Endothelial cell of umbilical vein (primary cell): ENCODE results near the gene CAMKV. TPM values are rescaled to one million over a fixed set of nuclear protein-coding genes. Genes with fewer than 3 reads are reported as not detected.

ENCODE experiments used
- BruUV-seq: library from RNA; stranded (reverse); fragments of 400-500 nt; replicated peaks from 2 replicates; lab custom pipeline; 2021; lab: Mats Ljungman, UMichigan
- CTCF ChIA-PET: fragments of 300-600, 350-600 bp; sonication (Branson Sonifier 250); formaldehyde crosslinking; loops from one replicate; lab custom pipeline; 2021; ENCODE audit warnings: antibody characterized with exemption, inconsistent platforms; lab: Charles Lee
- POLR2A ChIA-PET: fragments of 300-600, 350-600 bp; sonication (Branson Sonifier 250); formaldehyde crosslinking; loops from one replicate; lab custom pipeline; 2021; ENCODE audit warnings: antibody characterized with exemption, inconsistent platforms; lab: Charles Lee
- DNase-seq: peaks from one replicate; pipeline ENCODE4 v3.0.0-alpha.2; 2011; ENCODE audit warnings: low read depth, low spot score
- FAIRE-seq: peaks from 2 replicates; lab custom pipeline; 2011; peaks lifted over from hg19 to GRCh38; lab: Jason Lieb, UNC
- H2AFZ ChIP-seq: 2 replicates; pipeline ENCODE4 v1.6.0; 2012; ENCODE audit warnings: low read depth, low read length, control low read depth, inconsistent platforms
- H3K27ac ChIP-seq: 2 replicates; pipeline ENCODE4 v1.5.1; 2011; ENCODE audit warnings: low read depth, mild to moderate bottlenecking, control low read depth, low read length, moderate library complexity; ENCODE audit not compliant: insufficient read depth
- H3K27me3 ChIP-seq, 2 experiments: 2 replicates each; pipeline versions ENCODE4 v1.6.0 to v1.6.1; 2011; ENCODE audit warnings: low read length in 2 of 2, mixed read lengths in 1 of 2; ENCODE audit not compliant: control insufficient read depth in 2 of 2, insufficient read depth in 2 of 2
- H3K36me3 ChIP-seq, 2 experiments: 2 replicates in 1 of 2; 3 replicates in 1 of 2; pipeline ENCODE4 v1.5.1; 2011; ENCODE audit warnings: low read length in 2 of 2, mild to moderate bottlenecking in 1 of 2, moderate library complexity in 1 of 2; ENCODE audit not compliant: control insufficient read depth in 2 of 2, insufficient read depth in 2 of 2; ENCODE audit errors: extremely low read depth in 1 of 2
- H3K4me1 ChIP-seq: 3 replicates; pipeline ENCODE4 v1.5.1; 2011; ENCODE audit warnings: mild to moderate bottlenecking, low read length; ENCODE audit not compliant: control insufficient read depth, insufficient read depth; ENCODE audit errors: extremely low read depth
- H3K4me2 ChIP-seq: 2 replicates; pipeline ENCODE4 v1.6.1; 2011; ENCODE audit warnings: low read length, control low read depth, mixed read lengths; ENCODE audit not compliant: insufficient read depth
- H3K4me3 ChIP-seq, 3 experiments: fragments of 200-600 bp in 1 of 3; sonication (generic), shearing (Covaris generic) in 1 of 3; replicated peaks in 1 of 3; 2 replicates each; pipeline ENCODE4 v1.5.1; 2011 to 2016; ENCODE audit warnings: control low read depth in 3 of 3, low read length in 3 of 3, mild to moderate bottlenecking in 2 of 3, inconsistent platforms in 1 of 3, low read depth in 1 of 3, moderate library complexity in 1 of 3; ENCODE audit not compliant: insufficient read depth in 1 of 3
- H3K79me2 ChIP-seq: 2 replicates; pipeline ENCODE4 v1.6.0; 2012; ENCODE audit warnings: low read length, inconsistent platforms; ENCODE audit not compliant: control insufficient read depth, insufficient read depth
- H3K9ac ChIP-seq: replicated peaks from 2 replicates; pipeline ENCODE3; 2011; ENCODE audit warnings: low read length, control low read depth; ENCODE audit not compliant: insufficient read depth; ENCODE audit errors: extremely low read depth
- H3K9me1 ChIP-seq: replicated peaks from 3 replicates; pipeline ENCODE4 v1.6.0; 2011; ENCODE audit warnings: mild to moderate bottlenecking, low read length; ENCODE audit not compliant: control insufficient read depth, insufficient read depth; ENCODE audit errors: extremely low read depth
- H3K9me3 ChIP-seq: replicated peaks from 2 replicates; pipeline ENCODE4 v1.5.1; 2012; ENCODE audit warnings: low read length, inconsistent platforms; ENCODE audit not compliant: control insufficient read depth, insufficient read depth
- H4K20me1 ChIP-seq: replicated peaks from 2 replicates; pipeline ENCODE3; 2011; ENCODE audit warnings: mild to moderate bottlenecking, low read length; ENCODE audit not compliant: control insufficient read depth, insufficient read depth; ENCODE audit errors: extremely low read depth
- EZH2 ChIP-seq: IDR thresholded peaks from 2 replicates; pipeline ENCODE4 v1.6.1; 2012; ENCODE audit warnings: borderline replicate concordance, low read depth, mild to moderate bottlenecking, moderate library complexity, low read length, inconsistent platforms; ENCODE audit not compliant: severe bottlenecking
- FOS ChIP-seq: IDR thresholded peaks from 2 replicates; pipeline ENCODE4 v1.6.1; 2011; ENCODE audit warnings: mild to moderate bottlenecking, low read length, moderate library complexity, borderline replicate concordance; ENCODE audit not compliant: insufficient read depth
- GATA2 ChIP-seq: IDR thresholded peaks from 2 replicates; pipeline ENCODE4 v1.7.0; 2011; ENCODE audit warnings: low read depth, mild to moderate bottlenecking, moderate library complexity, mixed read lengths, low read length; ENCODE audit not compliant: insufficient read length, insufficient read depth
- JUN ChIP-seq: IDR thresholded peaks from 2 replicates; pipeline ENCODE4 v1.6.1; 2011; ENCODE audit warnings: borderline replicate concordance, low read depth; ENCODE audit not compliant: insufficient read length, insufficient read depth
- MYC ChIP-seq: IDR thresholded peaks from one replicate; pipeline ENCODE4 v1.6.1; 2011; ENCODE audit warnings: mild to moderate bottlenecking, low read depth, low read length
- POLR2A ChIP-seq: IDR thresholded peaks from 2 replicates; pipeline ENCODE4 v1.6.1; 2012; ENCODE audit warnings: low read depth, mild to moderate bottlenecking, control low read depth, low read length
- POLR2AphosphoS5 ChIP-seq: IDR thresholded peaks from 2 replicates; pipeline ENCODE4 v1.6.1; 2012; ENCODE audit warnings: low read depth, mild to moderate bottlenecking, control low read depth, low read length, moderate library complexity; ENCODE audit not compliant: insufficient read depth
- dilution Hi-C: fragments of 300-500 bp; cut with MboI; formaldehyde crosslinking; loops from one replicate; pipeline ENCODE4 v1.15.0; 2019; ENCODE audit warnings: low sequenced_read_pairs; ENCODE audit not compliant: extremely low pct_ligation_motif_present
- intact Hi-C: fragments of 100-400 bp; cut with micrococcal nuclease; formaldehyde crosslinking; loops from one replicate; pipeline ENCODE4 v1.10.0; 2022
- polyA plus RNA-seq, 4 experiments: library from polyadenylated mRNA; depleted of rRNA in 3 of 4; stranded (reverse) in 3 of 4; unstranded in 1 of 4; fragments of >200 nt; gene quantifications; 2 replicates each; pipeline versions ENCODE4 v1.2.1 to v1.2.3, GENCODE V29; 2011 to 2012; ENCODE audit warnings: missing spikeins in 1 of 4
- total RNA-seq: library from RNA; stranded (reverse); gene quantifications from 2 replicates; pipeline ENCODE4 v1.2.3, GENCODE V29; 2021
- TF ChIP-seq, protein P1 (sequence below), 2 donors: IDR thresholded peaks; 1 replicate in 1 of 2; 2 replicates in 1 of 2; pipeline ENCODE4 v1.5.1; 2011; ENCODE audit warnings: low read length in 2 of 2, mild to moderate bottlenecking in 2 of 2, moderate library complexity in 2 of 2, control low read depth in 1 of 2, inconsistent platforms in 1 of 2, low read depth in 1 of 2; ENCODE audit not compliant: insufficient read depth in 1 of 2; ENCODE audit errors: extremely low read depth in 1 of 2
- TF ChIP-seq, protein P2 (sequence below): IDR thresholded peaks from 2 replicates; pipeline ENCODE4 v1.6.1; 2011; ENCODE audit not compliant: insufficient read depth, insufficient read length

CAMKV gene
- total and polyA plus RNA-seq, 2 donors (not counting 3 experiments of a cell fraction or from before 2014, with no cell fraction given) = not detected

DNA sequence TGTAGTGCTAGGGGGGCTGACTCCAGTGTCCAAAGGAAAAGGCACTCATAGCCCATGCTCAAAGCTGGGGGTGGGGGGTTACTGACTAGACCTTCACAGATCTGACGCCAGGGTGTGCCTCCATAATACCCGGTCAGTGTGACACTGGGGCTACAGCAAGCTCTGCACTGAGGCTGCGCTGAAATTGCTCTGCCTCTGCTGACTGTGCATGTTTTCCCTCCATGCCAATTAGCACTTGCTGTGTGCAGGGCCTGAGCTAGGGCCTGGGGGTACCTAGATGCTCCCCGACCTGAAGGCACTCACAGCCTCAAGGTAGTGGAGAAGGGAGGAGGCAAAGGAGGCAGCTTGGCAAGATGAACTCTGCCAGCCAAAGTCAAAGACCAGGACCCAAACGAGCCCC is 5.2 kb downstream of the CAMKV start:
- dilution Hi-C loops = no loop called here
- CTCF ChIA-PET = no interaction called here

More for the DNA sequence above, 5.2 kb downstream of the CAMKV start:
- Histone ChIP-seq H3K79me2 (no peaks in the 10 kb centered on the region), H2AFZ (no peak overlapping the region), H3K4me2 (no peak overlapping the region), H3K9me1 (no peaks in the 10 kb centered on the region), H3K4me3 (no peak overlapping the region), H3K27me3 (peaks cover 15 to 25% of the 10 kb centered on the region in 2 experiments), H3K27ac (no peak overlapping the region), H3K36me3 (no peaks in the 10 kb centered on the region), H3K4me1 (no peaks in the 10 kb centered on the region), H4K20me1 (no peaks in the 10 kb centered on the region), H3K9ac (no peak overlapping the region), H3K9me3 (no peaks in the 10 kb centered on the region)
- TF ChIP-seq EZH2 = no peak
- TF ChIP-seq, protein P1, sequence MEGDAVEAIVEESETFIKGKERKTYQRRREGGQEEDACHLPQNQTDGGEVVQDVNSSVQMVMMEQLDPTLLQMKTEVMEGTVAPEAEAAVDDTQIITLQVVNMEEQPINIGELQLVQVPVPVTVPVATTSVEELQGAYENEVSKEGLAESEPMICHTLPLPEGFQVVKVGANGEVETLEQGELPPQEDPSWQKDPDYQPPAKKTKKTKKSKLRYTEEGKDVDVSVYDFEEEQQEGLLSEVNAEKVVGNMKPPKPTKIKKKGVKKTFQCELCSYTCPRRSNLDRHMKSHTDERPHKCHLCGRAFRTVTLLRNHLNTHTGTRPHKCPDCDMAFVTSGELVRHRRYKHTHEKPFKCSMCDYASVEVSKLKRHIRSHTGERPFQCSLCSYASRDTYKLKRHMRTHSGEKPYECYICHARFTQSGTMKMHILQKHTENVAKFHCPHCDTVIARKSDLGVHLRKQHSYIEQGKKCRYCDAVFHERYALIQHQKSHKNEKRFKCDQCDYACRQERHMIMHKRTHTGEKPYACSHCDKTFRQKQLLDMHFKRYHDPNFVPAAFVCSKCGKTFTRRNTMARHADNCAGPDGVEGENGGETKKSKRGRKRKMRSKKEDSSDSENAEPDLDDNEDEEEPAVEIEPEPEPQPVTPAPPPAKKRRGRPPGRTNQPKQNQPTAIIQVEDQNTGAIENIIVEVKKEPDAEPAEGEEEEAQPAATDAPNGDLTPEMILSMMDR (IDR thresholded peaks at IDR 0.05; ENCODE audit: extremely low read depth in 1 of 2, insufficient read depth in 1 of 2, low read depth in 1 of 2, low read length in 2 of 2) = no peak
- no peak for TF ChIP-seq POLR2AphosphoS5
- TF ChIP-seq, protein P2, sequence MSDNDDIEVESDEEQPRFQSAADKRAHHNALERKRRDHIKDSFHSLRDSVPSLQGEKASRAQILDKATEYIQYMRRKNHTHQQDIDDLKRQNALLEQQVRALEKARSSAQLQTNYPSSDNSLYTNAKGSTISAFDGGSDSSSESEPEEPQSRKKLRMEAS = no peak
- TF ChIP-seq MYC = no peak
- no peak for TF ChIP-seq GATA2
- TF ChIP-seq FOS = no peak
- no peak for TF ChIP-seq JUN
- TF ChIP-seq POLR2A = no peak
- DNase-seq (no peak), FAIRE-seq (no peak)
- POLR2A ChIA-PET = no interaction called here
- intact Hi-C loops = no loop called here
- BruUV-seq = no TSS peak
